GM19023 (cell line): ENCODE results near the gene ZNF385B.
"Not testable (repeated sequence)": the region's sequence is repeated elsewhere in the genome, so short reads cannot be mapped to it uniquely, and the experiment has no call there.

Experiments
- ATAC-seq: cut with Tn5 transposase; IDR thresholded peaks from one replicate; pipeline ENCODE4 v1.9.1; 2021; ENCODE audit warnings: mild to moderate bottlenecking, moderate library complexity; ENCODE audit not compliant: unreplicated experiment

Gene ZNF385B

DNA sequence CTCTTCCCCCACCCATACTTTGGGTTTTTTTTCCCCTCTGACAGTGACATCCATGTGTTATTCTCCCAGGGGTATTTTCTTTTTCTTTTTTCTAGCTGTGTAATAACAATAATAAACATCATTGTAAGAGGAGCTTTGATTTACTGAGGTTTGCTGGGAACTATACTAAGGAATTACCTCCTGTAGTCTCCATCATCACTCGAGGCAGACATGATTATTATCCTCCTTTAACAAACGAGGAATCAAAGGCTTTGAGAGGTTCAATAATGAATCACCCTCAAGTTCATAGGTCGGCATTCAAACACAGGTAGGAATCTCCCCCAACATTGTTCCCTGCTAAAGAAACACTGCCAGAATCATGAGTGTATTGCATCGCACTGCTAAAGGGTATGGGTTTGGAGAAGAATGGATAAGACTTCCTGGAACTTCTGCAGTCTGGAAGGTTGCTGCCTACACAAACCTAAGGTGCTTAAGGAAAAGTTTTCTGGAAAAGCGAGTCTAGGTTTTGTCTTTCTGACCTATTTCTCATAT lies 336.5 kb downstream of the ZNF385B start:
- ATAC-seq, result no peak

DNA sequence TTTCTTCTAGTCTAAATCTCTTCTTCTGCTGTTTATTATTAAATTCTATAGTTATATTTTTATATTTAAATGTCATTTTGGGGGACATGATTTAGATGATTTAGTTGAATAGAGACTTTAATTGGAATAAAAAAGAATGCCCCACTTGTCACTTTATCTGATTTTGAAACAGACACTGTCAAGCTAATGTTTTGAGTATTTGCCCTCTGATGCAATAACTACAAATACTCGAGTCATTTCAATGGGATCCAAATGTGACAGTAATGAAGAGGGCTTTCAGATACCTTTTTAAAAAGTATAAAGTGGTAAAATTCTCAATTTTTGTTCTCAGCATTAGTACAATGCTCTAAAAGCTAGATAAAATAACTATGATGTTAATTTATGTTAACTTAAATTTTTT lies 339.5 kb downstream of the ZNF385B start:
- no peak for ATAC-seq

DNA sequence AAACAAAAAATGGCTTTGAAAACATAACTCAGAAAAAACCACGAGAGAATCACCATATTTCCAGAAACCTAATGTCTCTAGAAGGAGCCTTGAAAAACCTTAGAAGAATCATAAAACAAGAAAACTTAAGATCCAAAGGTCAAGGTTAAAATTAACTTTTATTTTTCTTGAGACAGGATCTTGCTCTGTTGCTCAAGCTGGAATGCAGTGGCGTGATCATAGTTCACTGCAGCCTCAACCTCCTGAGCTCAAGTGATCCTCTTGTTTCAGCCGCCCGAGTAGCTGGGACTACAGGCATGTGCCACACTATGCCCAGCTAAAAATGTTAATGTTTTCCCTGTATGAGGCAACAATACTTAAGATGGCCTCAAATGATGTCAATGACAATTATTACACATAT lies 342.6 kb downstream of the ZNF385B start:
- no peak for ATAC-seq

DNA sequence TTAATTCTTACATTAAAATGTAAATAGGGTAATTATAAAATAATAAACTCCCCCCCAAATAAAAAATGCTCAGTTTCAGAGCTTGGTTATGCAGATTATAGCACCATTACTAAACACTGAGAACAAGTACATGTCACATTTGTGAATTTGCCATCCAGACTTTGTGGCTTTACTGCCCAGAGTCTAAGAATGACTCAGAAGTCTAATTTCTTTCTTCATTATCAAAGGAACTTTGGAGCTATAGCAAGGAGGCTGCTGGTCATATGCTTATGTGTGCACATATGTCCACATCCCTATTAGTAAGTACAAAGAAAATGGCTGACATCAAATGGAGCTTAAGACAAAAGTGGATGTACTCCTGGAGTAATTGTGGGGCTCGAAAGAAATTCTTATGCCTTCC lies 348.2 kb downstream of the ZNF385B start:
- no peak for ATAC-seq

DNA sequence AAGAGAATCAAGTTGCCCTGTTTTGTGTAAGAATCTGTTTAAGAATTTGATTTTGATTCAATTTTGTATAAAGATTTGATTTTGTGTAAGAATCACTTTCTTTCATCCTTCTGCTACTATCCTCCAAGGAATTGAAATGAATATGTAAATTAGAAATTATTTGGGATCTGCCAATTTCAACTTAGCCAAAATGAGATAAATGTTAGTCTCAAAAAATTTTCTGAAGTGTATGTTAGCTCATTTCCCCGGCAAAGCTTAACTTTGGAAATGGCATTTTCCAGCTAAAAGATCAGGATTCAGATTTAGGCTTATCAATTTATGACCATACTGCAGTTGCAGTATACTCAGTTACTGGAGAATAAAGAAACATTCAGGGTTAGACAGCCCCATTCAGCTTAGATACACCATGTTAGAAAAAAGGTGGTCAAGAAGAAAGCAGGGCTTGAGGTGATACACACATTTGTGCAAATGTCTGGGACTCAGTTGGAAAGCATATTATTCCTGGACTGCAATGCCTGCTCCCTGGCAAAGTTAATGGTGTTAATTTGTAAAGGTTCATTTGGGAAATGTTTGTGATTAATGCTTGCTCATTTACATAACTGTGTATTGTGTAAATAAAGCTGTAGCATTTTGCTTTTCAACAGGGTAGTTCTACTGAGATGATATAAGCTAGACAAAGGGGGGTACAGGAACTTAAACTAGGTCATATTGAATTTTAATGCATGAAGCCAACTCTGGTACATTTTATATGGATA lies 349.0 kb downstream of the ZNF385B start:
- no peak for ATAC-seq

DNA sequence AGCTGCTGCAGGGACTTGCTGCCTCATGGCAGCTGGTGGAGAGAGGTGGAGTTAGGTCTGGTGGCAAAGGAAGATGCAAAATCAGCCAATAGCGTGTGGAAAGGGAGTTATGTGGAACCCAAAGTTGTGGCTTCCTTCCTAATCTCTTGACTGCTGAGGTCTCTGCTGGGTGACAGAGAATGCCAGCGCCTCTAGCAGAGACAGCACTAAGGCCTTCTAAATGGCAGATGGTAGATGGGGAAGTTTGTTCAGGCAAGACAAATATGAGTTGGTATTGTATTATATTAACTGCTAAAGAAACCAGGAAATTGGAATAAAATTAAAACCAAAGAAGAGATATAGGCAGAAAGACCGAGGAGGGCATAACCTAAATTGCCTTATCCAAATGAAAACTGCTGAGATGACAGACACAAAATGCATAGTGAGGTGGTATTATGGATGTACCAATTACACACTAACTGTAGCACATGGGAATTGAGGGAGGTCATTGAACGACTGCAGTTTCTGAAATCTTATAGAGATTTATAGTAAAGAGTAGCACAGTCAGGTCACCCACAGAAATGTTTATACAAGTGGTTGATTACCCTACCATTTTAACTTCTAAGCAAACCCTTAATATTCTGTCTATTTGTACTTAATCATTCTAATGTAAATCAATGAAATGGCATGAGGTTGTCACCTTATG lies 350.2 kb downstream of the ZNF385B start:
- ATAC-seq, result no peak

DNA sequence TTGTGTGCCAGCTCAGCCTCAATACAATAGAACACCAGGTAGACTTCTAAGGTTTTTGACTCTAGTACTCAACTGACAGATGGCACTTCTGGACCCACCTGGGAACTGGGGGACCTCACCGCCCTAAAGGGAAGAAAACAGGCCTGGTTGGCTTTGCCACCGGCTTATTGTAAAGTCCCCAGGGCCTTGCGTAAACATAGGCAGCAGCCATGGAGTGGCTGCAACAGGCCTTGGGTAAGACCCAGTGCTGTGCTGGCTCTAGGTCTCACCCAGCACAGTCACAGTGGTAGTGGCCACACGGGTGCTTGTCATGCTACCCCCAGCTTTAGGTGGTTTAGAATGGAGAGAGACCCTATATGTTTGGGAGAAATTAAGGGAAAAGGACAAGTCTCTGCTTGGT lies 366.1 kb downstream of the ZNF385B start:
- ATAC-seq, result no peak

DNA sequence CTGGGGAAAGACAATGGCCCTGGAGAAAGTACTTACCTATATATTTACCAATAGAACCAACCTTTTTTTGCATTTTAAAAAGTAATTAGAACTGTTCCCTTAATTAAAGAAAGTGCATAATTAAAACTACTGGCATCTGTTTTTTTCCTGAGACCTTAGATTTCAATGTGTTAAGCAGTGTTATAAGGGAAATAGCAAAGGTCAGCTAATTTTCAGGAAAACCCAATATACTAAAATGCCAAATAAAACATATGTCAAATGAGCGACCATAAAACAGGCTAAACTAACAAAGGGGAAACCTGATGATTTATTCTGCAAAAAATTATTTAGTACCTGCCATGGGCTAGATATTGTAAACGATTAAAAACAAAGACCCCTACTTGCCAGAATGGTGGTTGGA lies 372.8 kb downstream of the ZNF385B start:
- ATAC-seq, result no peak

DNA sequence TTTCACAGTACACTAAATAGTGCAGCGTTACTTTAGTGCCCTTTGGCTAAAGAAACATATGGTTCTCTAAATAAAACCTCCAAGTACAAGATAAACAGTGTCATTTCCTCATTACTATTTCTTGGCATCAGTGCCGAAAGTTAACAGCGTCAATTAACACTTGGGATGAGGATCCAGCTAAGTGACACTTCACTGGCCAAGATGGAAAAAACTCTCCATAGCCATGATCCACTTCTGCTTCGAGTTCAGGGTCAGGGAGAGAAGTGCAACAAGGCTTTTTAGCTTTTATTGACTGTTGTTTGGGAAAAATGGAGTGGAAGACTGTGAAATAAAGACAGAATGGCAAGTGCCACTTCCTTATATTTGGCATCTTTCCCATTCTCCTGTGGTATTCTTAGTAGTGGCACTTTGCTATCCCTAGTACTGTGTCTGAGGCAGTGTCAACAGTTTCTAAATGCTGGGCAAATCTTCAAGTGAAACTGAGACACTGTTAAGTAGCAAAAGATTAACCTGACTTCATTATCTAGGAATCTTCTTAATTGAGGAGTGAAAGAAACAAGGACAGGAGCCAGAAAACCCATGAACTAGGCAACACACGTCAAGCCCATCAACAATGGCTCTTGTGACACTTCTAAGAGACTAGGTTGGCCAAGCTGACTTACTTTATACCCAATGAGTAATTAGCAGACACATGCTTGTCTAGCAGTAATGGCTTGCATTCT lies 374.2 kb downstream of the ZNF385B start:
- no peak for ATAC-seq

DNA sequence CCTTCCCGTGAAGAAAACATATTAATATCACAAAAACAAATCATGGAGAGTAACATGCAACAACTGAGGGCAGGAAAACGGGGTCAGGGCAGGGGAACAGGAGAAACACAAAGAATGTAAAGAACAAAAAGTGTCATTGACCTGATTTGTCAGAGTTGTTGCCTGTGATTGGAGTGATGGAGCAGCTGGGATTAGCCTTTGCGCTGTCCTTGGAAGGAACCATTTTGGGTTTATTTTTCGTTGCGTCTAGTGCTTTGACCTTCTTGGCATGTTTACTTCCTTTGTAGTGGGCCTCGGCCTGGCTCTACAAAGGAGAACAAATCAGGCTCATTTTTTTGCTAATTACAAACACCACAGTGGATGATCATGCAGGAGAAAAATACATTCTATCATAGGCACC lies 378.3 kb downstream of the ZNF385B start:
- ATAC-seq, result no peak

DNA sequence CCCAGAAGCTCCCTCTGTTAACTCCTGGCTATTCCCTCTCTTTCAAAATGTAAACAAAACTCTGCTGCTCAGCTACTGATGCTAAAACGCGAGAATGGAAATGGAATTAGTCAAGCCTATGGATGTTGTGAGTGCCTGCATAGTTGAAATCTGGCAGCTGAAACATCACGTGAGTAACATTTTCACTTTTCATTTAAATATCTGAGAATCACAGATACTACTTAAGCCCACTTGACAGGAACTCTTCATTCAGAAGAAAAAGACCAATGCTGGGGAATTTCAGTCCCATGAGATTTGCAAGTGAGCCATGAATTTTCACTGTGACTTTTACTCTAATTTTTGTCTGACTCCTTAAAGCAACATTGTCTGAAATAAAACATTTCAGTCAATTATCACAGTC lies 381.5 kb downstream of the ZNF385B start:
- ATAC-seq, result no peak

DNA sequence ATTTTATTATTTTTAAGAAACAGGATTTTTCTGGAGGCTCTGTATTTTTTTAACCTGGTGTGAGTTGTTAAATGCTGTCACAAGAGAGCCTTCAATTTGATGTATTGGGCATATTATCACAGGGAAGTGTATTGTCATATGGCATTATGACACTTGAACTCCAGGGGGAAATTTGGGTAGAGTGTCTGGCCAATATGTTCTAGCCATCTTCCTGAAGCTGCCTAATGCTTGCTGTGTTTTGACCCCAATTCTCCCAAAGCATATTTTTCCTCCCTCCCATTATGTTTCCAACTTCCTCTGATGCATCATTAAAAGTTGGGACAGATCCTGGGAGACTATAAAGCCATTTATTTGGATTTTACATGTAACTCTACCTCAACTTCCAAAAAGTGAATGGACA lies 382.6 kb downstream of the ZNF385B start:
- no peak for ATAC-seq

DNA sequence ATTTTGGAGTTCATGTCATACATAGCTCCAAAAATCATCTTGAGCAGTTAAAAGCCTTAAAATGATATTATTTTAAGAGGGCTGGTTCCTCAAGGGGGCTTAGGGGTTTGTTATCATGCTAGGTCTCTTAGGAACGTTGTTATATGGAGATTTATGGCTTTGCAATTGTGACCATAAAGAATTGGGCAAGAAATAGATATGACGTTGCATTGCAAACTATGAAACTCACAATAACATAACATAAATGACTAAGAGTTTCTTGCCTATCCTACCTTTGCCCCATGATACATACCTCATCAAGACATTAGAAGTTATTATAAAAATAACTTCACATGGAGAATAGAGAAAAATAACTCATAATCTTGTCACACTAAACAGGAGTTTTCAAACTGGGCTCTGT lies 390.4 kb downstream of the ZNF385B start:
- no peak for ATAC-seq

DNA sequence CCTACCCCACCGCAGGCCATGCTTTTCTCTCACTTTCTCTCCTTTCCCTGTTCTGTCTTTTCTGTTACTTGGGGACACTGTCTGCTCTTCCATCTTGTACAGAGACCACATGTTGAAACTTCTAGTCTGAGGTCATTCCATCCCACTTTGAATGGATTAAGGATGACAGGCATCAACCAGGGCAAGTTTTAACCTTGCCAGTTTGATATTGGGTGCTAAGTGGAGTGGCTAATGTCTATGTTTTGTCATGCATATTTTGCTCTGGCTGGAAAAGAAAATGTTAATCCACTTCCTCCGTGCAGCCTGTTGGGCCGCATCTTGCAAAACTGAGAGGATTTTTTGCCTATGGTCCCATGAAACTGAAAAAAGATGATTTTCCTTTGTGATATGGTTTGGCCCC lies 391.3 kb downstream of the ZNF385B start:
- no peak for ATAC-seq

DNA sequence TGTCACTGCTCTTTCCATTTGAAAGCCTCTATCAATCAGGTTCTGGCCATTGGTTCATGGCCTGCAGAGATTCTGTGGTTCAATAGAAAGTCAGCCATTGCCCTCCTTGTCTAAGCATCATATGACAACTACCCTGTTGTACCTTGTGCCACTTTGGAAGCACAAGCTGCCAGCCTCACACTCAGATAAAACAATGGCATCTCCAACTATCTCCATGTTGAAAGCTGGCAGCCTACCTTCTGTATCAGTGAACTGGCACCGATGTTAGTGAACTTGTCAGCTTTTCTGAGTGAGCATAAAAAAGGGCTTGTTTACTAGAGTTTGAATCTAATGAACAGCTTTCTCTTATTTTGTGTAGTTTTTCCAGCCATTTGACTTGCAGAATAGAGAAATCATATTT lies 393.5 kb downstream of the ZNF385B start:
- ATAC-seq, result no peak

DNA sequence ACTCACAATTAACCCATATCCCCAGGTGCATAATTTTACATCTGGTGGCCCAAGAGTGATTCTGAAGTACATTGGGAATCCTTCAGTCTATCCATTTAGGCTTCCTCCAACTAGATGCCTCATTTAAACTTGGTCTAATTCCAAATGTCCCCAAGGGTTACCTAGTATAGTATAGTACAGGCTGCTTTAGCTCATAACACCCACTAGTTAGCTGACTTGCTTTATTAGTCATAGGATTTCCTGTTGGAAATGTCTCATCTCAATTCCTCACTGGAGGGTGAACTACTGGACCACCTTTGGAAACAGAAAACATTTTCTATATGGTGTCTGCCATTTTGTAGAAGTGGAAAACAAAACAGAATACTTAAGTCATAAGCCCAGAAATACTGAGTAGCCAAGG lies 394.3 kb downstream of the ZNF385B start:
- ATAC-seq, result no peak

DNA sequence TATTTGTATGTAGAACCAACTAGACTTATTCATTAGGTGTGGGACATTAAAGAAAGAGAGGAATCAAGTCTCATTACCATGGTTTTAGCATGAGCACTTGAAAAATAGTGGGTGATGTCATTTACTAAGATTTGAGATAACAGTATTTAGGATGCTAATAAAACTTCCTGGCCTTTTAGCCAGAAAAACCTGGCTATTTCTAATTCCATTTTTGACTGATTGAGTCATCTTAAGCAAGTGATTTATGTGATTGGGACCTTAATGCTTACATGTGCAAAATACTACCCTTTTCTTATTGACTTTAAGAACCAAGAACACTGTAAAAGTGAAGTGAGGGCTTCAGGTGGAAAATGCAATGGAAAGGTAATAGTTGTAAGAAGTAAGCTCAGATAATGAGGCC lies 400.0 kb downstream of the ZNF385B start:
- ATAC-seq, result no peak

DNA sequence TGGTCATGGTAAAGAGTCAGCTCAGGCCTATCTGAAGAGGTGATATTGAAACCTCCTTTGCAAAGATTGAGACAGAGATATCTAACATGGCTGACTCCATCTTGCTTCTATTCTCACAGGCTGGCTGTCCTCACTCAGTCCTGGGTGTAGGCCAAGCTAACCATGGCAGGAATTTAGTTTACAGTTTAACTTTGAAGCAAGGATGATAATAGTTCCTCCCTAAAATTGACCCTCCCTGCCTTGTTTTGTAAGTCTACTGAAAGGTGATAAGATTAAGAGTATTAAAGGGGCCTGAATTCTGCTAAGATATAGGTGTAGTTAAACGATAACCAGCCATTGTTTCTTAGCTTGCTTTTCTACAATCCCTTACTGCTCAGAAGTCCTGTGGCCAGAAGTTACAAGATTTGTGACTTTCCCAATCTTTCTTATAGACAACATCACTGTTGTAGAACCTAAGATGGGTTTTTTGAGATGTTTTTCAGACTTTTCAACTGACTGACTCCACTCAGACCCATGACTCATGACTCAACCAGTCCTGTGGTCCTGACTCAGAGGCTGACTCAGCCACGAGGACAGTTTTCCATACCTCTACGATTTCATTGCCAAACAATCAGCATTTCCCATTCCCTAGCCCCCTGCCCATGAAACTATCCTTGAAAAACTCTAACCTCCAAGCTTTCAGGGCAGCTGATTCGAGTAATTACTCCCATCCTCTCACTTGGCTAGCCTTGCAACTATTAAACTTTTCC lies 401.1 kb downstream of the ZNF385B start:
- no peak for ATAC-seq

DNA sequence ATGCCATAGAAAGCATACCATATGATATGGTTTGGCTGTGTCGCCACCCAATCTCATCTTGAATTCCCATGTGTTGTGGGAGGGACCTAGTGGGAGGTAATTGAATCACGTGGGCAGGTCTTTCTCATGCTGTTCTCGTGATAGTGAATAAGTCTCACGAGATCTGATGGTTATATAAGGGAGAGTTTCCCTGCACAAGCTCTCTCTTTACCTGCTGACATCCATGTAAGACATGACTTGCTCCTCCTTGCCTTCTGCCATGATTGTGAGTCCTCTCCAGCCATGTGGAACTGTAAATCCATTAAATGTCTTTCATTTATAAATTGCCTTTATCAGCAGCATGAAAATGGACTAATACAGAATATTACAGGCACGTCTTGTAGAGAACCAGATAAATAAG lies 403.3 kb downstream of the ZNF385B start:
- not testable (repeated sequence) for ATAC-seq

DNA sequence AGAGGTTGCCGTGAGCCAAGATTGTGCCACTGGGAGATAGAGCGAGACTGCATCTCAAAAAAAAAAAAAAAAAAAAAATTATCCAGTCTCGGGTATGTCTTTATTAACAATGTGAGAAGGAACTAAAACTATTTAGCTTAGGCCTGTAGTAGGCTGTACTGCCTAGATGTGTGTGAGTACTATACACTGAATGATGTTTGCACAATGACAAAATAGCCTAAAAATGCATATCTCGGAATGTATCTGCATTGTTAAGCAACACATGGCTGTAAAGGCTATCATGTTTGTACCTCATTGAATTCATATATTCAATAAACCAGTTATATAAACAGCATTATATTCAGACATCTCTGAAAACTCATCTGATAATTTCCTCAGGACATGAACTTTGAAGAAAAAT lies 405.6 kb downstream of the ZNF385B start:
- ATAC-seq, result no peak

DNA sequence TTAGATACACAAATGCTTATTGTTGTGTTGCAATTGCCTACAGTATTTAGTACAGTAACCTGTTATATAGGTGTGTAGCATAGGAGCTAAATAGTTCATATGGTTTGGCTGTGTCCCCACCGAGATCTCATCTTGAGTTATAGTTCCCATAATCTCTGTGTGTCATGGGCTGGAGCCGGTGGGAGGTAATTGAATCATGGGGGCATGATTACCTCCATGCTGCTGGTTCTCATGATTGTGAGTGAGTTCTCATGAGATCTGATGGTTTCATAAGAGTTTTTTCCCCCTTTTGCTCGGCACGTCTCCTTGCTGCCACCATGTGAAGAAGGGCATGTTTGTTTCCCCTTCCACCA lies 406.3 kb downstream of the ZNF385B start:
- ATAC-seq, result no peak
